GM11168 (cell line): Measurements from ENCODE around the gene ADGRG4.

Source experiments
- in situ Hi-C: fragments of 300-500 bp; cut with MboI; formaldehyde crosslinking; loops from one replicate; pipeline ENCODE4 v1.12.0; 2022; ENCODE audit warnings: low sequenced_read_pairs; ENCODE audit not compliant: unreplicated experiment

ADGRG4 gene

GRCh38 chrX:136453771-136454170, 153.0 kb downstream of the ADGRG4 start:
- in situ Hi-C loops, result no loop called here

GRCh38 chrX:136456133-136456532, 155.4 kb downstream of the ADGRG4 start:
- in situ Hi-C loops, result no loop called here

GRCh38 chrX:136457303-136457917, 156.6 kb downstream of the ADGRG4 start:
- in situ Hi-C loops, result no loop called here

GRCh38 chrX:136464589-136464988, 163.8 kb downstream of the ADGRG4 start:
- in situ Hi-C loops, result no loop called here
